Fibroblast of lung (primary cell): ENCODE data around the gene CRIP3. TPM values are rescaled to one million over a fixed set of nuclear protein-coding genes. Genes with fewer than 3 reads are reported as not detected.

Experiments
- DNase-seq, 2 donors: peaks; one replicate each; pipeline versions ENCODE4 v3.0.0 to v3.0.0-alpha.2; 2010; ENCODE audit warnings: low read depth in 2 of 2
- H2AFZ ChIP-seq: 2 replicates; pipeline ENCODE4 v1.5.1; 2012; ENCODE audit warnings: low read length, control low read depth, inconsistent platforms
- H3K27ac ChIP-seq: 2 replicates; pipeline ENCODE4 v1.5.1; 2011; ENCODE audit warnings: low read length, control low read depth; ENCODE audit not compliant: insufficient read depth
- H3K27me3 ChIP-seq: 2 replicates; pipeline ENCODE4 v1.5.1; 2011; ENCODE audit warnings: mild to moderate bottlenecking, low read length; ENCODE audit not compliant: control insufficient read depth, insufficient read depth
- H3K36me3 ChIP-seq: 2 replicates; pipeline ENCODE4 v1.5.1; 2011; ENCODE audit warnings: low read length; ENCODE audit not compliant: control insufficient read depth, insufficient read depth
- H3K4me1 ChIP-seq: 2 replicates; pipeline ENCODE4 v1.5.1; 2011; ENCODE audit warnings: low read length; ENCODE audit not compliant: control insufficient read depth, insufficient read depth; ENCODE audit errors: extremely low read depth
- H3K4me2 ChIP-seq: 2 replicates; pipeline ENCODE4 v1.5.1; 2011; ENCODE audit warnings: low read length, control low read depth; ENCODE audit not compliant: insufficient read depth; ENCODE audit errors: extremely low read depth
- H3K4me3 ChIP-seq, 4 experiments: fragments of 200-600 bp in 1 of 4; sonication (generic) in 1 of 4; replicated peaks in 1 of 4; 2 replicates each; pipeline ENCODE4 v1.5.1; 2011 to 2016; ENCODE audit warnings: low read length in 4 of 4, low read depth in 3 of 4, mild to moderate bottlenecking in 3 of 4, control low read depth in 2 of 4, inconsistent platforms in 1 of 4, mixed read lengths in 1 of 4; ENCODE audit not compliant: insufficient read depth in 1 of 4; ENCODE audit errors: control extremely low read depth in 1 of 4
- H3K79me2 ChIP-seq: 2 replicates; pipeline ENCODE4 v1.5.1; 2012; ENCODE audit warnings: mild to moderate bottlenecking, low read length, inconsistent platforms; ENCODE audit not compliant: control insufficient read depth, insufficient read depth
- H3K9ac ChIP-seq: 2 replicates; pipeline ENCODE4 v1.5.1; 2011; ENCODE audit warnings: mild to moderate bottlenecking, low read length, control low read depth; ENCODE audit not compliant: insufficient read depth
- H3K9me3 ChIP-seq: 2 replicates; pipeline ENCODE4 v1.5.1; 2012; ENCODE audit warnings: low read depth, low read length; ENCODE audit not compliant: control insufficient read depth, insufficient read depth
- H4K20me1 ChIP-seq: 2 replicates; pipeline ENCODE4 v1.5.1; 2011; ENCODE audit warnings: low read length; ENCODE audit not compliant: control insufficient read depth, insufficient read depth; ENCODE audit errors: extremely low read depth
- EZH2 ChIP-seq: IDR thresholded peaks from 2 replicates; pipeline ENCODE4 v1.5.1; 2012; ENCODE audit warnings: low read length, control low read depth, mild to moderate bottlenecking; ENCODE audit errors: missing control alignments
- polyA plus RNA-seq, 2 donors: library from polyadenylated mRNA; depleted of rRNA in 1 of 2; stranded (reverse) in 1 of 2; unstranded in 1 of 2; fragments of >200 nt; gene quantifications; 2 replicates each; pipeline ENCODE4 v1.2.1, GENCODE V29; 2011 to 2012; ENCODE audit warnings: missing spikeins in 1 of 2
- total RNA-seq: library from RNA; depleted of rRNA; stranded (reverse); fragments of >200 nt; gene quantifications from 2 replicates; pipeline ENCODE4 v1.2.1, GENCODE V29; 2014
- TF ChIP-seq, protein P1 (sequence below), 2 donors: IDR thresholded peaks in 1 of 2; conservative IDR thresholded peaks in 1 of 2; 1 replicate in 1 of 2; 2 replicates in 1 of 2; pipeline ENCODE4 v1.5.1; 2011 to 2012; ENCODE audit warnings: low read length in 2 of 2, control low read depth in 1 of 2, inconsistent platforms in 1 of 2, low read depth in 1 of 2, mild to moderate bottlenecking in 1 of 2

CRIP3 gene
- total and polyA plus RNA-seq, 2 donors (not counting 1 experiment from before 2014, with no cell fraction given): not detected

DNA sequence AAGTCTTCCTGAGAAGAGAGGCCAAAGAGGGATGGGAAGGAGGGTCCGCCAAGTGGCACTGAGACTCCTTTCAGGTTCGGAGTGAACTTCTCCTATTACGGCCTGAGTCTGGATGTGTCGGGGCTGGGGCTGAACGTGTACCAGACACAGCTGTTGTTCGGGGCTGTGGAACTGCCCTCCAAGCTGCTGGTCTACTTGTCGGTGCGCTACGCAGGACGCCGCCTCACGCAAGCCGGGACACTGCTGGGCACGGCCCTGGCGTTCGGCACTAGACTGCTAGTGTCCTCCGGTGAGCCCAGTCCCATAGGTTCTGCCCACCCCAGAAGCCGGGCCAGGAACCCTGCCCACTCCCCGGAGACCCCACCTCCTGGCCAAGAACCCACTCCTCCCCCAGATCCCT is 6.5 kb downstream of the CRIP3 start:
- no peak for DNase-seq
- no peak overlapping the region for H3K9ac ChIP-seq
- H3K9me3 ChIP-seq: no peaks in the 10 kb centered on the region
- no peaks in the 10 kb centered on the region for H4K20me1 ChIP-seq
- H3K36me3 ChIP-seq: no peaks in the 10 kb centered on the region
- H3K27me3 ChIP-seq: peaks cover 24% of the 10 kb centered on the region
- TF ChIP-seq, protein P1, sequence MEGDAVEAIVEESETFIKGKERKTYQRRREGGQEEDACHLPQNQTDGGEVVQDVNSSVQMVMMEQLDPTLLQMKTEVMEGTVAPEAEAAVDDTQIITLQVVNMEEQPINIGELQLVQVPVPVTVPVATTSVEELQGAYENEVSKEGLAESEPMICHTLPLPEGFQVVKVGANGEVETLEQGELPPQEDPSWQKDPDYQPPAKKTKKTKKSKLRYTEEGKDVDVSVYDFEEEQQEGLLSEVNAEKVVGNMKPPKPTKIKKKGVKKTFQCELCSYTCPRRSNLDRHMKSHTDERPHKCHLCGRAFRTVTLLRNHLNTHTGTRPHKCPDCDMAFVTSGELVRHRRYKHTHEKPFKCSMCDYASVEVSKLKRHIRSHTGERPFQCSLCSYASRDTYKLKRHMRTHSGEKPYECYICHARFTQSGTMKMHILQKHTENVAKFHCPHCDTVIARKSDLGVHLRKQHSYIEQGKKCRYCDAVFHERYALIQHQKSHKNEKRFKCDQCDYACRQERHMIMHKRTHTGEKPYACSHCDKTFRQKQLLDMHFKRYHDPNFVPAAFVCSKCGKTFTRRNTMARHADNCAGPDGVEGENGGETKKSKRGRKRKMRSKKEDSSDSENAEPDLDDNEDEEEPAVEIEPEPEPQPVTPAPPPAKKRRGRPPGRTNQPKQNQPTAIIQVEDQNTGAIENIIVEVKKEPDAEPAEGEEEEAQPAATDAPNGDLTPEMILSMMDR (conservative IDR thresholded peaks at IDR 0.05 in 1 of 2, IDR thresholded peaks at IDR 0.05 in 1 of 2; ENCODE audit: low read depth in 1 of 2, low read length in 2 of 2): no peak
- TF ChIP-seq EZH2: no peak
- no peaks in the 10 kb centered on the region for H3K79me2 ChIP-seq
- H3K4me3 ChIP-seq: no peak overlapping the region
- no peak overlapping the region for H2AFZ ChIP-seq
- no peaks in the 10 kb centered on the region for H3K4me1 ChIP-seq
- no peak overlapping the region for H3K4me2 ChIP-seq
- no peak overlapping the region for H3K27ac ChIP-seq

DNA sequence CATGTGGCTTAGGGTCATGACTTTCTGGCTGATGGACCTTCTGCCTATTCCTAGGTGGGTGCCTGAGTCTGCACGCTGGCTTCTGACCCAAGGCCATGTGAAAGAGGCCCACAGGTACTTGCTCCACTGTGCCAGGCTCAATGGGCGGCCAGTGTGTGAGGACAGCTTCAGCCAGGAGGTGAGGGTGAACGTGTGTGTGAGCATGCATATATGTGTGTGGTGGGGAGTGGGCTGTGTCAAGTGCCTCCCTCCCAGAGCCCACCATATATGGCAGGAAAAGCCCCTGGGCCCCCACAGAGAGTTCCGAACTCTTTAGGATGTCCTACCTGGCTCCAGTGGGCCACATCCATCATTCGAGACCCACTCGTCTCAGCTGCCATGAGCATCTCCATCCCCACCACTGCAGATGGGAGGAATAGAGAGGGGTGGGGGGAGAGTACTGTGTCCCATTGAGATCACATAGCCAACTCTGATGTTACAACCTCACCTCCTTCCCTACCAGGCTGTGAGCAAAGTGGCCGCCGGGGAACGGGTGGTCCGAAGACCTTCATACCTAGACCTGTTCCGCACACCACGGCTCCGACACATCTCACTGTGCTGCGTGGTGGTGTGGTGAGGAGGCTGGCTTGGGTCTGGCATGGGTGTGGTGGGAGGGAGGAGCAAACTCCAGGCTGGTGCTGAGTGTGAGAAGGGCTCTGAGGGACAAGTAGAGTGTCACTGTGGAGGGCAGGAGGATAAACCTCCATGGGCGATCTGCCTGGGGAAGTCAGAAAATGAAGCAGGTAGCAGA is 7.3 kb downstream of the CRIP3 start:
- H3K36me3 ChIP-seq: no peaks in the 10 kb centered on the region
- no peaks in the 10 kb centered on the region for H4K20me1 ChIP-seq
- no peaks in the 10 kb centered on the region for H3K9me3 ChIP-seq
- DNase-seq: no peak
- no peak overlapping the region for H3K4me2 ChIP-seq
- no peak overlapping the region for H2AFZ ChIP-seq
- H3K9ac ChIP-seq: no peak overlapping the region
- no peak overlapping the region for H3K4me3 ChIP-seq
- no peaks in the 10 kb centered on the region for H3K79me2 ChIP-seq
- TF ChIP-seq EZH2: no peak
- TF ChIP-seq, protein P1 (conservative IDR thresholded peaks at IDR 0.05 in 1 of 2, IDR thresholded peaks at IDR 0.05 in 1 of 2; ENCODE audit: low read depth in 1 of 2, low read length in 2 of 2): no peak
- no peak overlapping the region for H3K27ac ChIP-seq
- H3K27me3 ChIP-seq: peaks cover 24% of the 10 kb centered on the region
- H3K4me1 ChIP-seq: no peaks in the 10 kb centered on the region

DNA sequence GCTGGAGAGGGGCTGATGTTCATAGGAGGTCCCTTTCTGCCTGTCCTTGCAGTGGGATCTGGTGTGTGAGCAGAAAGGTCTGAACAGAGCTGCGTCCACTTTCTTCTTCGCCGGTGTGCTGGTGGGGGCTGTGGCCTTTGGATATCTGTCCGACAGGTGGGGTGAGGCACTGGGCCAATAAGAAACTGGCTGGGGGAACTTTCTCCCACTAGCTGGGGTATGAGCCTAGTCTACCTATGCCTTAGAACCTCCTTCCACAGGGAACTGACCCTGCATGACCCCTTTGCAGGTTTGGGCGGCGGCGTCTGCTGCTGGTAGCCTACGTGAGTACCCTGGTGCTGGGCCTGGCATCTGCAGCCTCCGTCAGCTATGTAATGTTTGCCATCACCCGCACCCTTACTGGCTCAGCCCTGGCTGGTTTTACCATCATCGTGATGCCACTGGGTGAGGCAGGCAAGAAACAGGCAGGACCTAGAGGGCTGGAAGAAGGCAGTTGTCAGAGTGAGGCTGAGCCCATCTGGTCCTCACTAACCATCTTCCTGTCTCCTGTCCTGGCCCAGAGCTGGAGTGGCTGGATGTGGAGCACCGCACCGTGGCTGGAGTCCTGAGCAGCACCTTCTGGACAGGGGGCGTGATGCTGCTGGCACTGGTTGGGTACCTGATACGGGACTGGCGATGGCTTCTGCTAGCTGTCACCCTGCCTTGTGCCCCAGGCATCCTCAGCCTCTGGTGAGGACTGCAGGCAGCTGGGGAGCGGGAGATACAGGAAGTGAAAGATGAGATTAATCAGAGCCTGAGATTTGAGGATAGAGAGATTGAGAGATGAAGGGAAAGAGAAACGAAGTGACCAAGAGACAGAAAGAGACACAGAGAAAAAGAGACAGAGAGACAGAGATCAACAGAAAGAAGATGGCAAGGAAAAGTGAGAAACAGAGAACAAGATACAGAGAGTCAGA is 9.0 kb downstream of the CRIP3 start:
- H3K4me3 ChIP-seq: no peak overlapping the region
- H3K27me3 ChIP-seq: peaks cover 24% of the 10 kb centered on the region
- no peak overlapping the region for H2AFZ ChIP-seq

More for the DNA sequence above, 9.0 kb downstream of the CRIP3 start:
- Histone ChIP-seq H4K20me1 (no peaks in the 10 kb centered on the region), H3K36me3 (no peaks in the 10 kb centered on the region), H3K9me3 (no peaks in the 10 kb centered on the region), H3K27ac (no peak overlapping the region), H3K4me1 (no peaks in the 10 kb centered on the region), H3K79me2 (no peaks in the 10 kb centered on the region), H3K9ac (no peak overlapping the region), H3K4me2 (no peak overlapping the region)
- TF ChIP-seq, protein P1 (conservative IDR thresholded peaks at IDR 0.05 in 1 of 2, IDR thresholded peaks at IDR 0.05 in 1 of 2; ENCODE audit: low read depth in 1 of 2, low read length in 2 of 2): no peak
- no peak for TF ChIP-seq EZH2
- no peak for DNase-seq
